Activated gamma-delta T cell treated with Interleukin-2 at 50 U/mL for 16 hours (primary cell): ENCODE results near the gene CAND1.
A peak's percentile ranks its signal among the peaks of the same experiment; 100 is the strongest.

Experiments used
- DNase-seq: peaks from one replicate; pipeline ENCODE4 v3.0.0-alpha.2; 2020

The CAND1 gene

DNA sequence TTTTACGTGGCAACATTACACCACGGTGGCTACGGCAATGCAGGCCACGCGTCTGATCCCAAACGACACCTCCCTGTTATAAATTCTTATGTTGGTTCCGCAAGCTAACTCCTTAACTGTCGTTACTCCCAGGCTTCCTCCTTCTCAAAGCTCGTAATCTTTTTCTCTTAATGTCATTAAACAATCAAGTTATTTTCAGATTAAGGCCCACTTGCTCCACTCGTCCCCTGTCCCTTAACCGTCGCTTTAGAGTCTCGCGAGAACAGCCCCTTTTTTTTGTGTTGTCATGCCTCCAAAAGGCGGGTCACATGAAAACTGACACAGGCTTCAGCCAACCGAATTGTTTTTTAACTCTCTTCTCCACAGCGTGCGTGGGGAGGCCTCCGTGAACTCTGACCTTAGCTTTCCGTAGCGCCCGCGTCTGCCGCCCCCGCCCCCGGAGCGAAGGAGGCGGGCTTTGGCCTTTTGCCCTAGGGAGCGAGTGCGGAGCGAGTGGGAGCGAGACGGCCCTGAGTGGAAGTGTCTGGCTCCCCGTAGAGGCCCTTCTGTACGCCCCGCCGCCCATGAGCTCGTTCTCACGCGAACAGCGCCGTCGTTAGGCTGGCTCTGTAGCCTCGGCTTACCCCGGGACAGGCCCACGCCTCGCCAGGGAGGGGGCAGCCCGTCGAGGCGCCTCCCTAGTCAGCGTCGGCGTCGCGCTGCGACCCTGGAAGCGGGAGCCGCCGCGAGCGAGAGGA lies at the start of gene CAND1:
Gene CAND1 (plus strand): TSS at position 463 of the 737 bp plus-strand sequence. CDS start 360 bp downstream, outside the sequence.
- peak; percentile 94 for DNase-seq

DNA sequence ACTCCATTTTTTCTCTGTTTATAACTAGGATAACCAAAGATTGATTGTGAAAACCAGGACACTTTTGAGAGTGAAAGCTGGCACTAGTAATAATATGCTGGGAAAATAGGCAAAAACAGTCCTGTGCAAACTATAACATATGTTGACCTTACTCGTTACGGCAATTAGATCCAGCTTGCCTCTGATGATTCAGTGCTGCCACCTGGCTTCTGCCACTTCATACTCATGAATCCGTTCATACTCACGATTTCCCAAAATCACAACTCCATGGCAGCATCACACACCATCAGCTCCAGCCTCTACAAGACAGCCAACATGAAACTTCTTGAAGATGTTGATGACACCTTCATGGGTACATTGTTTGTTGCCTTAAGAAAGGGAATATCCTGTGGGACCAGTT lies 49.1 kb upstream of the CAND1 start:
- no peak for DNase-seq

DNA sequence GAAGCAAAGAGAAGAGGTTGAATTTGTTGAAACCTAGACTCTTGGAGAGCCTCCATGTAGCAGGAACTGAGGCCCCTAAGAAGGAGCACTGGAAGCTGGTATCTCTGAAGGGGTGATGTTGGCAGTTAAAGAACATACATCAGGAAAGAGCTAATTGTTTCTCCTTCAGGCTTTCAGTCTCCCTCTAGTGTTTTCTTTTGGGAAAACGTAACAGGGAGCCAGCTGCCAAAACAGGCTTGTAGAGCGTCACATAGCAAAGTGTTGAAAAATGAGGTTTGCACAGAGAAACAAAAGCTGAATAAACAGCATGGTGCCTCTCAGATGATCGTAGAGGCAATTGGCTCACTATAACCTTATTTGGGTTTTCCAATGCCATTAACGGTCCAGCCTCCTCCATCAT lies 46.9 kb upstream of the CAND1 start:
- no peak for DNase-seq

DNA sequence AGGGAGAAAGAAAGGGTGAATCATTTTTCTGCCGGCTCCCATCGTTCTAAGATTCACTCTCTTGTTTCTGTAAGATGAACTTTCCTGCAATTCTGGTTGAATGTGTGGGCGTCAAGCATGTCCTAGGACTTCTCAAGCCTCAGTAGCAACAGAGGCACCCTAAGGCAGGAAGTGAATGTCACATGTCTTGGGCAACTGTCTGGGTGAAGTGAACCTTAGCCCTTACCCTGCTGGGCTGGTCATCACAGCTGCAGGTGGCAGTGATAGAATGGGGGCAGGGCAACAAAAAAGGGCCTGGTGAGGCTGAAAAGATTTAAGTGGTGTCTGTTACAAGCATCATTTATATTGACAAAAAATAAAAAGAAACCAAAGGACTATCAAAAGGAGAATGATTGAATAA lies 45.9 kb upstream of the CAND1 start:
- no peak for DNase-seq

DNA sequence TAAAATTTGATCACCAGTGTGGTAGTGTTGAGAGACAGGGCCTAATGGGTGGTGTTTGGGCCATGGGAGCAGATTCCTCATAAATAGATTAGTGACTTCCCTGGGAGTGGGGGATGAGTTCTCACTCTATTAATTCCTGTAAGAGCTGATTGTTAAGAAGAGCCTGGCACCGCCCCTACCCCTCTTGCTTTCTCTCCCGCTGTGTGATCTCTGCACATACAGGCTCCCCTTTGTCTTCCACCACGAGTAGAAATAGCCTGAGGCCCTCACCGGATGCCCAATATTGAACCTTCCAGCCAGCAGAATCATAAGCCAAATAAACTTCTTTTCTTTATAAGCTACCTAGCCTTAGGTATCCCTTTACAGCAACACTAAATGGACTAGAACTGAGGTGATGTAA lies 31.9 kb upstream of the CAND1 start:
- no peak for DNase-seq

DNA sequence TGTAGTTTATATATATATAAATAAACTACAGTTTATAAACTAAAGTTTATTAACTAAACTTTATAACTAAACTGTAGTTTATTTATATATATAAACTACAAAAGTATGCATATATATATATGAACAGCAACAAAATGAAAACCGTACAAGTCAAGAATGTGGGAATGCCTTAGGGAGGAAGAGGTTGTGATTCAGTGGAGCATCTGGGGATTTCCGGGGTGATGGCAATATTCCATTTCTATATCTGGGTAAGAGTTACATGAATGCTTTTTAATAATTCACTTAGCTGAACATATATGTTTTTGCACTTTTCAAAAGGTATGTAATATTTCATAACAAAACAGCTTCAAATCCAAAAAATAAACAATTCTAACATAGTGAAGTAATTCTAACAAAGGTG lies 30.1 kb upstream of the CAND1 start:
- DNase-seq: no peak

DNA sequence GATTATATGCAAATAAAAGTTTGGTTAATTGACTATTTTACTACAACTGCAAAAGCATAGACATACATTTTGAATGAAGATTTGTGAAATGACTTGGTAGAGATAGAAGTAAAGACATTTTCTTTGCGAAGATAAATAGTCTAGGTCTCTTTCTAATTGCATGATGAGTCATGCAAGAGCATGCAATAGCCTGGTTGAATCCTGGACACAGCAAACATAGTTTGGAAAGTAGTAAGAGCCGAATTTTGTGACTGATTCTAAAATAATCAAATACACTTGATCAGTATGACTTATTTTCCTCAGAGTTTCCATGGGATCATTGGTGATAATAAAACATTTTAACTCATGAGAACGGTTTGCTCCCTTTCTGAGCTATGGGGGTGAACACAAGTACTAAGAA lies 27.7 kb upstream of the CAND1 start:
- DNase-seq: no peak

DNA sequence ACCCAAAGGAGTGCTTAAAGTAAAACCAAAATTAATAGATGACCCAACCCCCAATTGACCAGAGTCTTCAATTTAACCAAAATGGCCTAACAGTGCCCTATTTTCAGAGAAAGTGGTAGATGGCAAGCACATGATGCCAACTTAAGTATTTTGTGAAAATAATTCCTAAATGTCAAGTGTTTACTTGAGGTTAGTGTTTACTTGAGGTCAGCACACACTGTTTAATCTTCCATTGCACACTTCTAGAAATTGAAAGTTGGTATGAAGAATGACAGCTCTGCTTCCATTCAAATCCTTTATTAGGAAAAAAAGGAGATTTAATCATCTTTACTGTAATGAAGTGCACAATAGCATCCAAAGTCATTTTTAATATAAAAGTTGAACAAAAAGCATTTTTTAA lies 25.9 kb upstream of the CAND1 start:
- DNase-seq: no peak

DNA sequence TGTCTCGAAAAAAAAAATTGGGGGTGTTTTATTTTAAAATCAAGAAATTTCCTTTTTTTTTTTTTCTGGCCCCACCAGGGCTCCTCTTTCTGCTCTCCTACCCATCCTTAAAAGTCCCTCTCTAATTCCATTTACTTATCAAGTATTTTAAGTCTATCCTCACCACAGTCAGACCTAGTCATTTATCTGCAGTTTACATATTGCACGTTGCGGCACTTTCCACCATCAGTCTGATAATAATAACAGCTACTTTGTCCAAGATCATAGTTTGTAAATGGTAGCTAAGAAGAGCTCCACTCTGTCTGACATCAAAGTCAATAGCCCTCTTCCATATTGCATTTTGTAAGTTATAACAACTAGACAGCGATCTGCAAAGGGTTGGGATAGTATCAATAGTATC lies 23.6 kb upstream of the CAND1 start:
- DNase-seq: no peak

DNA sequence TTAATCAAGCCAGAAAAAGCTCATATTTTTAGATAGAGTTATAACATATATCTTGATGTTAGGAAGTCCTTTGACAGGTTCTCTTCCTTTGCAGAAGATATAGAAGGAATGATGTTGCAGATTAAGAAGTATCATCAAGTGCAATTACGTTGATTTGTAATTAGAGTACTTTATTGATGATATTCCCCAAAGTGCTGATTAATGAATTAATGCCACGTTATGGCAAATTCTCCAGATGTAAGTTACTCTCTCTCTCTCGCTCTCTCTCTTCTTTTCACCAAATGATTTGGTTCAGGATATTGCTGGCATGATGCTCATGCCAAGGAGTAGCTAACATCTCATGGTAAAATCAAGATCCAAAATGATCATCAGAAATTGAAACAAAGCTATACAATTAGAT lies 18.1 kb upstream of the CAND1 start:
- DNase-seq: no peak

DNA sequence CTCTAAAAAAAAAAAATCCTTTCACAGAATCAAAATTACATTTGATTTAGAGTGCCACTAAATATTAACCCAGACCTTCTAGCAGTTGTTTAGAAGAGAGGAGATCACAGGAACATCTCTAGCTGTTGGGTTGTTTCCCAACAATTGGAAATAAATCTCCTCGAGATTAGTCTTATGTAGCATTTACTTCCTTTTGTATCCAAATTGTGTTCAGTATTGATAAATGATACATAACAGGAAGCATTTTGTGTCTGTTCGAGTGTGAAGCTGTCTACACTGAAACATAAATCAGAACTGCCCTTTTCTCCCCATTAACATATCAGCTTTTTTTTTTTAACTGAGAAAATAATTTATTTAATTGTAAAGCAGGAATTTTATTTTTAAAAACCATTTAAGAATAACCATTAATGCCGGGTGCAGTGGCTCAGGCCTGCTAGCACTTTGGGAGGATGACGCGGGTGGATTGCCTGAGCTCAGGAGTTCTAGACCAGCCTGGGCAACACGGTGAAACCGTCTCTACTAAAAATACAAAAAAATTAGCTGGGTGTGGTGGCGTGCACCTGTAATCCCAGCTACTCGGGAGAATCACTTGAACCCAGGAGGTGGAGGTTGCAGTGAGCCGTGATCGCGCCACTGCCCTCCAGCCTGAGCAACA lies 14.7 kb upstream of the CAND1 start:
- no peak for DNase-seq

DNA sequence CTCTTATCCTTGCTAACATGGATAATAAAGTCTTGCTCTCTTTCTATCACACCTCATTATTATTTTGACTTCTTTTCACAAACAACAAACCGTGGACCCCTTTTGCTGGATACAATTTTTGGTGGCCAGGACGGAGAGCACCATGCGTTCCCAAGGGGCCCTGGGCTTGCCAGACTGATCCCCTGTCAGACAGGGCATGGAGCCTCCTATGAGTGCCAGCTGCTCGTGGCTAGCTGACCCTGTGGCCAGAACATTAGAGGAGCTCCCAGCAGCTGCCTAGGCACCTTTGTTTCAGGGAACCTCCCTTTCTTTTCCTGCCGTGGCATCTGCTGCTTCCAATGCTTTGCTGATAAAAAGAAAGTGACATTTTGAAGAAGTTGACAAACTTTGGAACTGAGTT lies 12.5 kb upstream of the CAND1 start:
- DNase-seq: no peak

DNA sequence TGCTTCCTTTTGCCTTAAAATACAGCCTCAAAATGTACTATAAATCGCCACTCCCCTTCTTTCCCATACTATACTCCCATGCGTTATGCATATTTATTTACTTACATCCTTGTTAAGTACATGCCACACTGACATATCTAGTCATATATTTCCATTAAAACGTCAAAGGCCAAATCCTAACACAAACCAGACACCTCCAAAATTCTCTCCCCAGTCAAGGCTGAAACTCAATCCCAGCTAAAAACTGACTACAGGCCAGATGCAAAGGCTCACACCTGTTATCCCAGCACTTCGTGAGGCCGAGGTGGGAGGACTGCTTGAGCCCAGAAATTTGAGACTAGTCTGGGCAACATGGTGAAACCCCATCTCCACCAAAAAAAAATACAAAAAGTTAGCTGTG lies 5.7 kb upstream of the CAND1 start:
- no peak for DNase-seq

DNA sequence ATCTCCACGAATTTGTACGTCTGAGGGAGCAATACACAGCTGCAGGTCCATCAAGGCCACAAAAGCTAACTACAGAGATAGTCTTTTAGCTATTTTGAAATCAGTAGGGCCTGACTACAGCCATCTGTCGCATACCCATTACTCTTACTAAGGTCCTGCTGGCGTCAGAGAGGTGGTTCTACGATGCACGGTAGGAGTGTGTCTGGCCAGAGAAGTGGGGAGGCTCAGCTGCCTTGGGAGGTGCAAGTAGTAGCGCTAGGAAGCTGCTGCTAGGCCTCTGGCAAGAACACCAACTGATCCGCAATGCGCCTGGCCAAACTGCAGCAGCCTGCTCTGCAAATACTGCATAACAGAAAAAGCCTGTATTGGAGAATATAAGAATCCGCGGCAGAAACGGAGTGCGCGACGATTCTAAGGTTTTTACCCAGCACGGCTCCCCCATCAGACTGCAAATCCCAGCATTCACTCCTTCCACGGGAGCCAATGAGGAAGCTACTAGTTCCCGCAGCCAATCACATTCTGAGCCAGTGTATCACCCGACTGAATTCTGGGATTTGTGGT lies 743 bp upstream of the CAND1 start:
- peak; percentile 81 for DNase-seq

DNA sequence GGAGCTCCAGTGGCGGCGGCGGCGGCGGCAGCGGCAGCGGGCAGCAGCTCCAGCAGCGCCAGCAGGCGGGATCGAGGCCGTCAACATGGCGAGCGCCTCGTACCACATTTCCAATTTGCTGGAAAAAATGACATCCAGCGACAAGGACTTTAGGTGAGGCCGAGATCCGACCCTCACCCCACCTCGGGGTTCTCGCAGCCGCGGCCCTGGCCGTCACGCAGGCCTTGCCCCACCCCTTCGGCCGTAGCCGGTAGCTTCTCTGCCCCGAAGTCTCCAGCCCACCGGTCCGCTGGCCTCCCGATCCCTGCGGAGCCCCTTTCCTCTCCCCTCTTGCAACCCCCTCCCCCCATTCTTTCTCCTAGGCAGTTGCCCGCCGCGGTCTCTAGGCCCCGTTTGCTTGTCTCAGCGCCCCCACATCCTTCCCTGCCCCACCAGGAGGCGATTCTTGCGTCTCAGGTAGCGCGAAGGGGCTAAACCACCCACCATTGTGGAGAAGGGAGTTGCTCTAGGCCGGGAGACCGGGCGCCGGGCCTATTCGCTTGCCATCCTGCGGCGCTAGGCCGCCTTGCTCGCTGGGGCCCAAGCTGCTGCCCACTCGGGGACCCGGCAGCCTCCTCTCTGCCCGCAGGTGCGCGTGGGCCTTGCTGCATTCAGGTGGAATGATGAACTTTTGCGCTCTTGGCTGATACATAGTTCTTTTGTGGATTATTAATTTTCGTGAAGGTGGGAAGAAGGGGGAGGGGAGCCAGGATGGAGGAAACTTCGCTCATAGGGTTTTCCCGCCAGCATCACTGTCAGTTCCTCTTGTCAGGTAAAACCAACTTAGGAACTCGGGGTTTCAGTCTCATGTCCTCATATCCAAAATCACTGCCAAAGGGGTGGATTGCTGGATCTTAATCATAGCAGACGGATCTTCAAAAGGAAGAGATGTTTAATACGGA lies 745 bp downstream of the CAND1 start:
- peak; percentile 45 for DNase-seq

DNA sequence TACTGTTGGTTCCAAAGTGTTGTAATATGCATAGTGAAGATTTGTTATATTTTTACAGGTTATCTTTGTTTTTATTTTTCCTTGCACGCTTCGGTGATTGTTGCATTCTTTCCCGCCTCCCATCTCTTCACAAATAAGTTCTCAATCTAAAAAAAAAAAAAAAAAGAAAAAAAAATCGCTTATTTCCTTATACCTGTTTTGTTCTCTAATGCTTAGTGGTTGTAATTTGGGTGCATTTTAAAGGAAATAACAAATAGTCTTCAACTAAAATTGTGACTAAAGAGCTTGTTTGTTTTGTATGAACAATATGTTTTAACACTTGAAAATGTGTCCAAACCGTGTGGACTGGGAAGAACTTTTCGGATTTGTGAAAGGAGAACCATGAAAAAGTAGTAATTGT lies 1.5 kb downstream of the CAND1 start:
- no peak for DNase-seq

DNA sequence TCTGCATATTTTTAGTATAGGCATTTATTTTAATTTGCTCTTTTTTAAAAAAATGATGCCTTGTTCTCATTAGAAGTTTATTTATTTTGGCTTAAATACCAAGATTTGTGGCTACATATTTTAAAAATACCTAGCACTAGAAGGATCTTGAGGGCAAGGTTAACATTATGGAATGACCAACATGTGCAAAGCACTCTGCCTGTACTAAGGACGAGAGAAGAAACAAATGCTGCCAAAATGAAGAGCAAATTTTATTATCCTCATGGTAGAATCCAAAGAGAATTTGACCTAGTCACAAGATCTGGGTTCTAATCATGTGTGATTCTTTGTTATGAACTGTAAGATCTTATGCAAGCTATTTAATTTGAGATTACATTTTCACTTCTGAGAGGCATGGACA lies 2.8 kb downstream of the CAND1 start:
- DNase-seq: no peak

DNA sequence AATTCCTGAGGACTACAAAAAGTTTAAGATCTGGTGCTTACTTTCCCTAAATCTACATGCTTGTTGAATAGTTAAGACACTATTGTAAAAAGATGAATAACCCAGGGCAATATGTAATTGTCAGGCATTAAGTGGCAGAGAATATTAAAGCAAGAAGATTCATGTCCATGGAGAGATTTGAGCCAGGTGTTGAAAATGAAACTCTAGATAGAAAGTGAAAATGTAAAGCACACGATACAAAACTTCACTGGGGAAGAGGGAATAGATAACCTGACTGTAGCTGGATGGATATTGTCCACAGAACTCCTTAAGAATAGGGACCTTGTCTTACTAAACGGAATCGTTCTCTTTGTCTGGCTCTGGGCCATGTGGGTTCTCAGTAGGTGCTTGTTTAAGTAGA lies 5.0 kb downstream of the CAND1 start:
- DNase-seq: no peak

DNA sequence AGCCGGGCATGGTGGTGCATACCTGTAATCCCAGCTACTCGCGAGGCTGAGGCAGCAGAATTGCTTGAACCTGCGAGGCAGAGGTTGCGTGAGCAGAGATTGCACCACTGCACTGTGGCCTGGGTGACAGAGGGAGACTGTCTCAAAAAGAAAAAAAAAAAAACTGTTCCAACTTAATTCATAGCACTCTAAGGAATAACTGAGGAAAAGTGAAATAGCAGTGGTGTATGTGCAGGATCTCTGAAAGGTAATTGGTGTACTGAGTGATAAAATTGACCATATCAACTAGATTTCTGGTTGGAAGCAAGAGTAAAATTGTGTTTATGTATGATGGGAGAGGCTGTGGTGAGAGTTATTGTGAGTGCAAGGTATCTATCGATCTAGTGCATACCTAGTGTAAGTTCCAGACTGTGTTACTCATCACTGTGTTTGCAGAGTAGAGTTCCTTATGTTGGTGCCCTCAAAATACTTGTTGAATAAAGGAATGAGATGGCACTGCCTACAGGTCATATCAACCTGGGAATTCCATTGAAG lies 6.3 kb downstream of the CAND1 start:
- no peak for DNase-seq

DNA sequence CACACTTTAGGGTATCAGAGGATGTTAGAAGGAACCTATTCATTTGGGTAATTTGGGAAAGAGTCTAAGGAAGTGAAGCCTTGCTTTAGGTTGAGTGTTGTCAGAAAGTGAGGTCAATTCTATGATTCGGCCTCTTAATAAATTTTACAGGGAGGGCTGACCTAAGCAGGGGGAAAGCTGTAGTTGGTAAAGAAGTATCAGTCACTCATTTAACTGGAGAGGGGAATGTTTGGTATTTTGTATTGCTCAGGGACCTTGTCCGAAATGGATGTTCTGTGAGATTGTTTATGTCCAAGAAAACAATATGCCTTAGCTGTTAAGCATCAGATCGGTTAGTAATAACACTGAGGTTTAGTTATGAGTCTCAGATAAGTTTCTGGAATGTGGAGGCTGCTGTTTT lies 7.3 kb downstream of the CAND1 start:
- no peak for DNase-seq

DNA sequence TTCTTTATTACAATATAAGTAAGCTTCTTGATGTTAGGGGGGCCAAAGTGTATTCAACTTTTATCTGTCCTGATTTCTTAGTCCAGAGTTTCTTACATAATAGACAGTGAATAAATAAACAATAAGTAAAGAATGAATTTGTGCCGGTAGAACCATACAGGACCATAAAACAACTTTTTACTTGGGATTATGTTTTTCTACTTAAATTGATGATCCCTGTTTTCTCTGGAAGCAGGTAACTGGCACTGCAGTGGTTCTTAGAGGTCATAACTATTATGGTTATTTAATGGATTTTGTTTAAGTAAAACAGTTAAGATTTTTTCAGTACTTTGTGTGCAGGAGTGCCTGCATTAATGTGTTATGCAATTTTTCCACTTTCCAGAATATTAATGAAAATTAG lies 10.5 kb downstream of the CAND1 start:
- no peak for DNase-seq

DNA sequence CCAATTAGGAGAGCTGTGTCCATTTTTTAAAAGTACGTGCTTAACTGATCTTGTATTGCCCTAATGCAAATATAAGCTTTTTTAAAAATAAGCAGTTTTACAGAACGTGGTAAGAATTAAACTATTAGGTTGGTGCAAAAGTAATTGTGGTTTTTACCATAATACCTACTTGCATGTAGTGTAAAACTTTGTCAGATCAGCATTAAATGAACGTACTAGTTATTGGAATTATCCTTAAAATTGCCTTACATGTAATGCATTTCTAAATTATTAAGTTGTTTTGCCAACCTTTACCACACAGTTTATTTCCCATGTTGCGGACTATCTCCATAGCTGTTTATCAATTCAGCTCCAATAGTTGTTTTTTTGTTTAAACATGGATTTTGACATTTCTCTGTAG lies 10.9 kb downstream of the CAND1 start:
- DNase-seq: no peak

DNA sequence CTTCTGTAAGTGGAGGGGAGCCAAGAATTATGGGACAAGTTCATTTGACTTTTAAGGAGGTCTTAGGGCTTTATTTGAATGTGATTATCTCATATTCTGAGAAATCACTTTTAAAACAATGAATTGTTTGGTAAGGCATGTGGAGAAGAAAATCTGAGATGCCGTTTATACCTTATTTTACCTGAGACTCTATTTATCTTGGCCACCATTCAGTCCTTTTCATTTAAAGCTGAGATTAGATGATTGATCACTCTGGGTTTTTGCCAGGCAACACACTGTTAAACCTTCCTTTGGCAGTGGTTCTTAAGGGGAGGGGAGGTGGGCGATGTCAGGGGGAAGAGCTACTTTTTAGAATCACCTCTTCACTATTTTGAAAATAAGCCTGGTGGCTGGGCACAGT lies 11.4 kb downstream of the CAND1 start:
- DNase-seq: no peak
